Transverse colon (tissue), 4 donors: ENCODE data around the gene ARRB1.

Source experiments
- CTCF ChIP-seq, 5 experiments: fragments of 200-600 bp in 3 of 5; fragments of 450-650 bp in 2 of 5; sonication (generic) in 3 of 5; IDR thresholded peaks; 1 replicate in 2 of 5; 2 replicates in 3 of 5; pipeline ENCODE4 v1.5.1; 2016 to 2017; ENCODE audit warnings: antibody characterized with exemption in 5 of 5, inconsistent platforms in 3 of 5, mild to moderate bottlenecking in 2 of 5, moderate library complexity in 1 of 5
- EP300 ChIP-seq: sonication (generic); formaldehyde crosslinking; IDR thresholded peaks from one replicate; pipeline ENCODE4 v1.6.1; 2017; ENCODE audit warnings: antibody characterized with exemption, low read depth
- POLR2A ChIP-seq: fragments of 450-650 bp; IDR thresholded peaks from one replicate; pipeline ENCODE4 v1.6.1; 2016; ENCODE audit warnings: antibody characterized with exemption, mild to moderate bottlenecking, moderate library complexity
- POLR2AphosphoS5 ChIP-seq, 3 donors: sonication (generic); formaldehyde crosslinking; IDR thresholded peaks; one replicate each; pipeline ENCODE4 v1.6.1; 2016; ENCODE audit warnings: antibody characterized with exemption in 3 of 3

- TF ChIP-seq CTCF (IDR thresholded peaks at IDR 0.05), result no peak
- TF ChIP-seq POLR2A, result no peak
- TF ChIP-seq POLR2AphosphoS5 (IDR thresholded peaks at IDR 0.05), result no peak
- no peak for TF ChIP-seq EP300
Measured at GRCh38 chr11:75346296-75346695, 5.2 kb downstream of the ARRB1 start.
